A549 (cell line): ENCODE results near the gene MAPK1. TPM values are rescaled to one million over a fixed set of nuclear protein-coding genes. Genes with fewer than 3 reads are reported as not detected.
A peak's percentile ranks its signal among the peaks of the same experiment; 100 is the strongest.

Source experiments
- ATAC-seq, 2 experiments: fragments of 200-7000 bp in 1 of 2; fragments of >200 bp in 1 of 2; cut with Nextera tagmentation in 1 of 2; cut with Tn5 transposase in 1 of 2; 3 replicates each; pipeline versions ENCODE4 v1.8.0 to v1.9.1; 2018 to 2020; ENCODE audit warnings: mild to moderate bottlenecking in 1 of 2, moderate library complexity in 1 of 2
- CTCF ChIA-PET: fragments of 300-600 bp; sonication (Branson Sonifier 250); formaldehyde crosslinking; extraction: SDS; loops from one replicate; lab custom pipeline; 2021; ENCODE audit warnings: antibody characterized with exemption, inconsistent platforms; lab: Yijun Ruan, JAX
- POLR2A ChIA-PET: fragments of 350-600 bp; formaldehyde crosslinking; extraction: SDS; loops from one replicate; lab custom pipeline; 2021; ENCODE audit warnings: antibody characterized with exemption, inconsistent platforms; lab: Yijun Ruan, JAX
- DNase-seq, 2 experiments: peaks; one replicate each; pipeline versions ENCODE4 v3.0.0 to v3.0.0-alpha.2; 2011 to 2016; ENCODE audit warnings: low read depth in 1 of 2, low spot score in 1 of 2
- FAIRE-seq: peaks from 2 replicates; lab custom pipeline; 2011; peaks lifted over from hg19 to GRCh38; lab: Jason Lieb, UNC
- H3K27ac ChIP-seq, 2 experiments: fragments of >200 bp; sonication (Bioruptor Twin); formaldehyde crosslinking; 3 replicates each; pipeline ENCODE4 v1.5.1; 2016 to 2017
- H3K4me1 ChIP-seq: fragments of >200 bp; sonication (Bioruptor Twin); formaldehyde crosslinking; 3 replicates; pipeline ENCODE4 v1.6.1; 2016
- H3K4me2 ChIP-seq: fragments of >200 bp; sonication (Bioruptor Twin); formaldehyde crosslinking; 3 replicates; pipeline ENCODE4 v1.6.1; 2016
- H3K4me3 ChIP-seq: fragments of >200 bp; sonication (Bioruptor Twin); formaldehyde crosslinking; 3 replicates; pipeline ENCODE4 v1.5.1; 2016
- H3K9me3 ChIP-seq: fragments of >200 bp; sonication (Bioruptor Twin); formaldehyde crosslinking; 3 replicates; pipeline ENCODE4 v1.6.1; 2016
- BHLHE40 ChIP-seq: IDR thresholded peaks from 2 replicates; pipeline ENCODE4 v1.6.1; 2012; ENCODE audit warnings: low read depth, low read length, inconsistent platforms
- CBX8 ChIP-seq: fragments of 200-600 bp; sonication (generic); IDR thresholded peaks from 2 replicates; pipeline ENCODE4 v1.6.1; 2016
- EHF ChIP-seq: fragments of 250-450 bp; sonication (Bioruptor Pico); IDR thresholded peaks from 2 replicates; pipeline ENCODE4 v1.5.0; 2020; ENCODE audit warnings: mild to moderate bottlenecking
- FOSL2 ChIP-seq, 2 experiments: fragments of 450-650 bp in 1 of 2; fragments of >200 bp in 1 of 2; sonication (Bioruptor Twin) in 1 of 2; formaldehyde crosslinking; IDR thresholded peaks; 2 replicates each; pipeline versions ENCODE4 v1.5.0 to v1.6.1; 2016 to 2020; ENCODE audit warnings: mild to moderate bottlenecking in 1 of 2, moderate library complexity in 1 of 2
- GATA3 ChIP-seq: IDR thresholded peaks from 2 replicates; pipeline ENCODE4 v1.6.1; 2012; ENCODE audit warnings: borderline replicate concordance
- HDAC2 ChIP-seq: fragments of 200-600 bp; sonication (generic); IDR thresholded peaks from 2 replicates; pipeline ENCODE4 v1.6.1; 2016
- HEYL ChIP-seq: fragments of 250-450 bp; sonication (Bioruptor Pico); IDR thresholded peaks from 2 replicates; pipeline ENCODE4 v1.8.0; 2021; ENCODE audit warnings: mild to moderate bottlenecking, moderate library complexity
- HOXB5 ChIP-seq: fragments of 250-450 bp; sonication (Bioruptor Pico); IDR thresholded peaks from 2 replicates; pipeline ENCODE4 v1.5.0; 2020; ENCODE audit warnings: mild to moderate bottlenecking, moderate library complexity
- JUN ChIP-seq, 2 experiments: fragments of >200 bp; sonication (Bioruptor Twin); formaldehyde crosslinking; IDR thresholded peaks; 2 replicates in 1 of 2; 3 replicates in 1 of 2; pipeline ENCODE4 v1.6.1; 2016 to 2017
- KDM5A ChIP-seq: fragments of 200-600 bp; sonication (generic); IDR thresholded peaks from 2 replicates; pipeline ENCODE4 v1.6.1; 2016; ENCODE audit warnings: antibody characterized with exemption, mild to moderate bottlenecking
- NPAS2 ChIP-seq: fragments of 250-450 bp; sonication (Bioruptor Pico); IDR thresholded peaks from 2 replicates; pipeline ENCODE4 v1.8.0; 2022; ENCODE audit warnings: mild to moderate bottlenecking, moderate library complexity, borderline replicate concordance
- POLR2A ChIP-seq: IDR thresholded peaks from 2 replicates; pipeline ENCODE4 v1.6.1; 2012; ENCODE audit warnings: mild to moderate bottlenecking, low read length
- RARB ChIP-seq: fragments of 250-450 bp; sonication (Bioruptor Pico); IDR thresholded peaks from 2 replicates; pipeline ENCODE4 v1.8.0; 2021; ENCODE audit warnings: mild to moderate bottlenecking, moderate library complexity
- RCOR1 ChIP-seq: fragments of 150-350 bp; IDR thresholded peaks from 2 replicates; pipeline ENCODE4 v1.6.1; 2014; ENCODE audit warnings: antibody characterized with exemption, low read length, low read depth
- TFCP2L1 ChIP-seq: fragments of 250-450 bp; sonication (Bioruptor Pico); IDR thresholded peaks from 2 replicates; pipeline ENCODE4 v1.5.0; 2021; ENCODE audit warnings: mild to moderate bottlenecking
- ZFP36 ChIP-seq: fragments of 450-650 bp; IDR thresholded peaks from 2 replicates; pipeline ENCODE4 v1.6.1; 2014; ENCODE audit warnings: borderline replicate concordance; ENCODE audit not compliant: partially characterized antibody
- ZNF302 ChIP-seq: fragments of 250-450 bp; sonication (Bioruptor Pico); IDR thresholded peaks from 2 replicates; pipeline ENCODE4 v1.9.0; 2021; ENCODE audit warnings: inconsistent platforms, mild to moderate bottlenecking, moderate library complexity
- WGBS: methylation state at CpG from one replicate; pipeline ENCODE4 v1.1.6; 2017; ENCODE audit errors: missing lambda C conversion rate; 5-methylcytosine and 5-hydroxymethylcytosine counted together
- polyA plus RNA-seq, 4 experiments: library from polyadenylated mRNA; depleted of rRNA in 3 of 4; stranded (reverse); fragments of >200 nt; fragmentation: RNase III in 1 of 4; extraction: RNeasy Plus Mini Kit Qiagen cat#74134 plus additional on column Dnase treatment in 1 of 4; gene quantifications; 2 replicates in 3 of 4; 3 replicates in 1 of 4; pipeline ENCODE4 v1.2.3, GENCODE V29; 2011 to 2017
- TF ChIP-seq, protein P1 (sequence below): fragments of 200-600 bp; sonication (generic); IDR thresholded peaks from 2 replicates; pipeline ENCODE4 v1.6.1; 2016; ENCODE audit warnings: antibody characterized with exemption, mild to moderate bottlenecking, moderate library complexity
- TF ChIP-seq, protein P2 (sequence below): IDR thresholded peaks from 2 replicates; pipeline ENCODE4 v1.6.1; 2012
- TF ChIP-seq, protein P3 (sequence below): fragments of >200 bp; sonication (Bioruptor Twin); formaldehyde crosslinking; IDR thresholded peaks from 2 replicates; pipeline ENCODE4 v1.6.1; 2016
- TF ChIP-seq, protein P4 (sequence below): fragments of 450-650 bp; IDR thresholded peaks from 2 replicates; pipeline ENCODE4 v1.6.1; 2014; ENCODE audit warnings: antibody characterized with exemption
- TF ChIP-seq, protein P5 (sequence below): fragments of 250-450 bp; sonication (Bioruptor Pico); IDR thresholded peaks from 2 replicates; pipeline ENCODE4 v1.5.0; 2021; ENCODE audit warnings: mild to moderate bottlenecking, moderate library complexity, borderline replicate concordance

Gene MAPK1
- polyA plus RNA-seq, 2 of the 4 experiments (the other 2 are of a cell fraction), result 28.8 to 85.5 TPM

DNA sequence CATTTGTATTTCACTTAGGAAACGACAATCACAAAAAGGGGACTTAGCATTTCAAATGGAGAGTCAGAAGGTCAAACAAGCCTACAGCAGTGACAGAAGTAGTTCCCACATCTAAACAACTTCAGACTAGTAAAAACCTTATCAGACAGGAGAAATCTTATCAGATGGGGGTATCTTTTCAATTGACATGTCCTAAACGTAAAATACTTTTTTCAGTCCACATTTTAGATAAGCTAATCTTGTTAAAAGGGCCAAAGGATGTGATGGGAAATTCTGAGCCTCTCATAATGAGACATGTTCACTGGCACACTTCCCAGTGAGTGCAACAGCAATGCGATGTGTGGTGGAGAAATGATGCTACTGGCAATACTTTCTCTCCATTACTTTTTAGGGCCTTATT lies 2.4 kb downstream of the MAPK1 start:
- POLR2A ChIA-PET, result no interaction called here
- Histone ChIP-seq H3K4me2 (peak overlapping the region; percentile 83), H3K4me3 (no peak overlapping the region), H3K4me1 (peaks cover 39% of the 10 kb centered on the region), H3K27ac (no peak overlapping the region), H3K9me3 (no peaks in the 10 kb centered on the region)
- TF ChIP-seq BHLHE40, result no peak
- no peak for TF ChIP-seq TFCP2L1 (CRISPR knock-in tag)
- no peak for TF ChIP-seq KDM5A
- TF ChIP-seq JUN (IDR thresholded peaks at IDR 0.05), result no peak
- no peak for TF ChIP-seq FOSL2 (IDR thresholded peaks at IDR 0.05)
- TF ChIP-seq FOSL2 (CRISPR knock-in tag; IDR thresholded peaks at IDR 0.05), result no peak
- TF ChIP-seq, protein P1, sequence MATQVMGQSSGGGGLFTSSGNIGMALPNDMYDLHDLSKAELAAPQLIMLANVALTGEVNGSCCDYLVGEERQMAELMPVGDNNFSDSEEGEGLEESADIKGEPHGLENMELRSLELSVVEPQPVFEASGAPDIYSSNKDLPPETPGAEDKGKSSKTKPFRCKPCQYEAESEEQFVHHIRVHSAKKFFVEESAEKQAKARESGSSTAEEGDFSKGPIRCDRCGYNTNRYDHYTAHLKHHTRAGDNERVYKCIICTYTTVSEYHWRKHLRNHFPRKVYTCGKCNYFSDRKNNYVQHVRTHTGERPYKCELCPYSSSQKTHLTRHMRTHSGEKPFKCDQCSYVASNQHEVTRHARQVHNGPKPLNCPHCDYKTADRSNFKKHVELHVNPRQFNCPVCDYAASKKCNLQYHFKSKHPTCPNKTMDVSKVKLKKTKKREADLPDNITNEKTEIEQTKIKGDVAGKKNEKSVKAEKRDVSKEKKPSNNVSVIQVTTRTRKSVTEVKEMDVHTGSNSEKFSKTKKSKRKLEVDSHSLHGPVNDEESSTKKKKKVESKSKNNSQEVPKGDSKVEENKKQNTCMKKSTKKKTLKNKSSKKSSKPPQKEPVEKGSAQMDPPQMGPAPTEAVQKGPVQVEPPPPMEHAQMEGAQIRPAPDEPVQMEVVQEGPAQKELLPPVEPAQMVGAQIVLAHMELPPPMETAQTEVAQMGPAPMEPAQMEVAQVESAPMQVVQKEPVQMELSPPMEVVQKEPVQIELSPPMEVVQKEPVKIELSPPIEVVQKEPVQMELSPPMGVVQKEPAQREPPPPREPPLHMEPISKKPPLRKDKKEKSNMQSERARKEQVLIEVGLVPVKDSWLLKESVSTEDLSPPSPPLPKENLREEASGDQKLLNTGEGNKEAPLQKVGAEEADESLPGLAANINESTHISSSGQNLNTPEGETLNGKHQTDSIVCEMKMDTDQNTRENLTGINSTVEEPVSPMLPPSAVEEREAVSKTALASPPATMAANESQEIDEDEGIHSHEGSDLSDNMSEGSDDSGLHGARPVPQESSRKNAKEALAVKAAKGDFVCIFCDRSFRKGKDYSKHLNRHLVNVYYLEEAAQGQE, result no peak
- no peak for TF ChIP-seq RARB (CRISPR knock-in tag)
- TF ChIP-seq, protein P2, sequence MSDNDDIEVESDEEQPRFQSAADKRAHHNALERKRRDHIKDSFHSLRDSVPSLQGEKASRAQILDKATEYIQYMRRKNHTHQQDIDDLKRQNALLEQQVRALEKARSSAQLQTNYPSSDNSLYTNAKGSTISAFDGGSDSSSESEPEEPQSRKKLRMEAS, result no peak
- TF ChIP-seq EHF (CRISPR knock-in tag), result no peak
- TF ChIP-seq HDAC2, result no peak
- no peak for TF ChIP-seq ZFP36
- TF ChIP-seq POLR2A, result no peak
- no peak for TF ChIP-seq HEYL
- TF ChIP-seq NPAS2 (CRISPR knock-in tag), result no peak
- no peak for TF ChIP-seq CBX8
- no peak for TF ChIP-seq ZNF302 (CRISPR knock-in tag)
- TF ChIP-seq, protein P3, sequence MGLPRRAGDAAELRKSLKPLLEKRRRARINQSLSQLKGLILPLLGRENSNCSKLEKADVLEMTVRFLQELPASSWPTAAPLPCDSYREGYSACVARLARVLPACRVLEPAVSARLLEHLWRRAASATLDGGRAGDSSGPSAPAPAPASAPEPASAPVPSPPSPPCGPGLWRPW, result no peak
- TF ChIP-seq GATA3, result no peak
- ATAC-seq, result no peak
- 64% methylated on average over 3 of the region's 3 CpGs for WGBS
- FAIRE-seq, result no peak
- CTCF ChIA-PET, result no interaction called here
- DNase-seq, result no peak

DNA sequence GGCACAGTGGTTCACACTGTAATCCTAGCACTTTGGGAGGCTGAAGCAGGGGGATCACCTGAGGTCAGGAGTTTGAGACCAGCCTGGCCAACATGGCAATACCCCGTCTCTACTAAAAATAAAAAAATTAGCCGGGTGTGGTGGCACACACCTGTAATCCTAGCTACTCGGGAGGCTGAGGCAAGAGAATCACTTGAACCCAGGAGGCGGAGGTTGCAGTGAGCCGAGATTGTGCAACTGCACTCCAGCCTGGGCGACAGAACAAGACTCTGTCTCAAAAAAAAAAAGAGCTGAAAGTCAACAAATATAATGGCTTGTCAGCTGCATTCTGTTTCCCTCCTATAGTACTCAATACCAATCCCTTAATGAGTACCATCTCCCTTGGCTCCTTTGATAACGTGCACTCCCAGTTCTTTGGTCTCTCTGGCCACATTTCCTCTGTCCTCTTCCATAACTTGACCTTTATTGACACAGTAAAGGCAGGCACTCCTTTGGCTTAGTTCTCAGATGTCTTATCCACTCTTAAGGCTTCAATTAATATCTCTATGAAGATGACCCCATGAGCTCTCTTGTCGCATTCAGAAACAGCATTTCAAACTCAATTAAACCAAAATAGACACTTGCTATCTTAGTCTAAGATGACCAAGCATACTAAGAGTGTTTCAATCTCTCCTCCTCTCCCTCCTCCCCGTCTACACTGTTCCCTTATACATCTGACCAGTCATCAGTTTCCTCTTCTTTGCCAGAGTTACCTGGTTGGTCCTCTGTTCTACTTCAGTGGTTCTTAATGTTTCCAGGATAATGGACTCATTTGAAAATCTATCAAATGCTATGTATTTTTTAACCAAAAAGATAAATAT lies 4.8 kb downstream of the MAPK1 start:
- 92% methylated on average over 9 of the region's 9 CpGs for WGBS
- H3K4me2 ChIP-seq, result no peak overlapping the region
- no peak for ATAC-seq
- no peak overlapping the region for H3K27ac ChIP-seq
- no peak for DNase-seq
- peaks cover 48% of the 10 kb centered on the region for H3K4me1 ChIP-seq
- POLR2A ChIA-PET, result no interaction called here
- CTCF ChIA-PET, result interaction anchor here (0.6 to 1.0 kb wide), 3 partner anchors 23 to 363 kb away, joined by 3 to 6 read pairs (median 3); no protein-coding TSS in a partner anchor
- no peak for TF ChIP-seq HOXB5 (CRISPR knock-in tag)
- TF ChIP-seq, protein P4, sequence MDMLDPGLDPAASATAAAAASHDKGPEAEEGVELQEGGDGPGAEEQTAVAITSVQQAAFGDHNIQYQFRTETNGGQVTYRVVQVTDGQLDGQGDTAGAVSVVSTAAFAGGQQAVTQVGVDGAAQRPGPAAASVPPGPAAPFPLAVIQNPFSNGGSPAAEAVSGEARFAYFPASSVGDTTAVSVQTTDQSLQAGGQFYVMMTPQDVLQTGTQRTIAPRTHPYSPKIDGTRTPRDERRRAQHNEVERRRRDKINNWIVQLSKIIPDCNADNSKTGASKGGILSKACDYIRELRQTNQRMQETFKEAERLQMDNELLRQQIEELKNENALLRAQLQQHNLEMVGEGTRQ, result no peak
- TF ChIP-seq, protein P5, sequence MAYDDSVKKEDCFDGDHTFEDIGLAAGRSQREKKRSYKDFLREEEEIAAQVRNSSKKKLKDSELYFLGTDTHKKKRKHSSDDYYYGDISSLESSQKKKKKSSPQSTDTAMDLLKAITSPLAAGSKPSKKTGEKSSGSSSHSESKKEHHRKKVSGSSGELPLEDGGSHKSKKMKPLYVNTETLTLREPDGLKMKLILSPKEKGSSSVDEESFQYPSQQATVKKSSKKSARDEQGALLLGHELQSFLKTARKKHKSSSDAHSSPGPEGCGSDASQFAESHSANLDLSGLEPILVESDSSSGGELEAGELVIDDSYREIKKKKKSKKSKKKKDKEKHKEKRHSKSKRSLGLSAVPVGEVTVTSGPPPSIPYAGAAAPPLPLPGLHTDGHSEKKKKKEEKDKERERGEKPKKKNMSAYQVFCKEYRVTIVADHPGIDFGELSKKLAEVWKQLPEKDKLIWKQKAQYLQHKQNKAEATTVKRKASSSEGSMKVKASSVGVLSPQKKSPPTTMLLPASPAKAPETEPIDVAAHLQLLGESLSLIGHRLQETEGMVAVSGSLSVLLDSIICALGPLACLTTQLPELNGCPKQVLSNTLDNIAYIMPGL (CRISPR knock-in tag), result no peak
- no peak for TF ChIP-seq RCOR1
- no peaks in the 10 kb centered on the region for H3K9me3 ChIP-seq
- H3K4me3 ChIP-seq, result no peak overlapping the region
- FAIRE-seq, result no peak
